DMS53 treated with DMSO at 0.1 percent for 48 hours (cell line): ENCODE data around the gene UBN1.

Source experiments
- DNase-seq: peaks from one replicate; lab custom pipeline; 2025; ENCODE audit not compliant: unreplicated experiment; lab: John Stamatoyannopoulos, UW

UBN1 gene

GRCh38 chr16:4846901-4847773, at the start of gene UBN1, which contains the start of gene GLYR1:
UBN1 (plus strand) TSS chr16:4847481; CDS start chr16:4852918, 5,437 bp downstream.
GLYR1 (minus strand) TSS chr16:4847288; CDS start chr16:4847265, 23 bp downstream.
- peak; percentile 81 for DNase-seq

GRCh38 chr16:4797805-4798252, 49.5 kb upstream of the UBN1 start:
- DNase-seq = no peak

DNA sequence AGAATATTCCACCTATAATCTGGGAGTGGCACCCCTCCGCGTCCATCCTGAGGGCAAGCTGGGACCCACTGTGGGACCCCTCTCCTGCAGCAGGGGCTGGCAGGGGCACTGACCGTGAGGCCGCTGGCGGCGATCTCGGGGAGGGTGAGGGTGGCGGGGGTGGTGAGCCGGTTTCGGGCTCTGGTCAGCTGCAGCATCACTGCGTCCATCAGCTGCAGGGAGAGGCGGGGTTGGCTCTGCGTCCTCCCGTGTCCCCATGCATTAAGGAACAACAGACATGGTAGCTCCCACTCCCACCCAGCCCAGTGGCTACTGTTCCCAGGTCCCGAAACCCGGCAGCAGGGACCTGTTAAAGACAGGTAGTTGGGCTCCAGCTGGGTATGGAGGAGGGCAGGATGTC, 48.8 kb upstream of the UBN1 start:
- no peak for DNase-seq

DNA sequence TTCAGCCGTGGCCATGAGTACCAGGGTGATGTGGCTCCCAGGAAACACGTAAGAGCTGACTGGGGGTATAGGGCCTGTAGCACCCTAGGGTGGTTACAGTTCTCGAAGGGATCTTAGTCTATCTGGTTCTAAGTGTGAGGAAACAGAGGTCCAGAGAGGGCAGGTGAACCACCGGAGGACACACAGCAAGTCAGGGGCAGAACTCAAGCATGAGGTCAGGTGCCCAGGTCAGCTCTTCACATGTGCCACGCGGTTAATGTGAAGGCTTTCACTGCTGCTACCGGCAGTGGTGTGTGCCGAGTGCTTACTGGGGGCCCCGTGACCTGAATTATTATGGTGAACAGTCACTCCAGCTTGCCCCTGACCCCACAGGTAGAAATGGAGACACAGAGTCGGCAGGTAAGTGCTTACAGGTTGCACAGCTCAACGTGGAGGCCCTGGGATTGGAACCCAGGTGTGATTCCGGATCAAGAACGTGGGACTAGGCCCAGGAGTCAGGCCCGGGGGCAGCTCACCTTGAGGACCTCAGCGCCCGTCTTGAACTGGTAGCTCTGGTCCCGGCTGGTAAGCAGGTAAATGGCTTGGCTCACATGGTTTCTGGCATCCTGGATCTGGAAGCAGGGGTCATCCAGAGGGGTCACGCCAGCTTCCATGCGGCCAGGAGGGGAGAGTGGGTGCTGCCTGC, 48.0 kb upstream of the UBN1 start:
- DNase-seq = no peak

- DNase-seq = peak; percentile 78
Observed at GRCh38 chr16:4800290-4801041, 46.8 kb upstream of the UBN1 start.

DNA sequence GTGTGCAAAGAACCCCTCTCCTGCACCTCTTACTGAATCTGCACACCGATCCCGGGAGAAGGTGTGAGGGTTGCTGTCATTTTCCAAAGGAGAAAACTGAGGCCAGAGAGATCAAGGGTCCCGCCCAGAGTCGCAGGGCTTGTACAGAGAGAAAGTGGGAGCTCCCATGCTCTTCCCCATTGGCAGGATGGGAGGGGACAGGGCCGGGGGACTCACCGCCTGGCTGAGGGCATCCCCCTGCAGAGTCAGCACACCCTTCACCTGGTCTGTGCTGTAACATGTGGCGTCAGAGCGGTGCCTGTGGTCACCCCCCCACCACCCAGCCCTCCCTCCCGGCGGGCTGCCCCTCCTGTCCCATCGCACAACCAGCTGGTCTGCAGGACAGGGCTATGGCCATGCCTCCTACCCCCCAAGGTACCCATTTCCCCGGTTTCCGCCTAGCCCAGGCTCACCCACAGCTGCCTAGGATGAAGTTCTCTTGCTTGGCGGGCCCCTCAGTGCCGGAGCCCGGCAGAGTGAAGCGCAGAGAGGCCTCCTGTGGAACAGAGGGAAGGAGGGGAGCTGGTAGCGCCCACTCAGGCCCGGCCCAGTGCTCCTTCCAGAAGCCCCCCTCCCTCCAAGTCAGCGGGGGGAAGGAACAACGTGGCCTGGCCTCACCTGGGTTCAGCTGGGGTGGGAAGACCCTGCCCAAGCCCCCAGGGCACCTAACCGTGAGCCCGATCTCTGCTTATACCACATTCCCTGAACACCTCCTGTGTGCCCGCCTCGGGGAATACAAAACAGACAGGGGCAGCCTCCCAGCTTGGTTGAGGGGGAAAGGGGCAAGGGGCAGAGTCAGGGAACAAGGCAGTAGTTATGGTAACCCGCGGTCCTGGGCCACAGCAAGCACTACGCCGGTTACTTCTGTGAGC, 46.0 kb upstream of the UBN1 start:
- DNase-seq = no peak

DNA sequence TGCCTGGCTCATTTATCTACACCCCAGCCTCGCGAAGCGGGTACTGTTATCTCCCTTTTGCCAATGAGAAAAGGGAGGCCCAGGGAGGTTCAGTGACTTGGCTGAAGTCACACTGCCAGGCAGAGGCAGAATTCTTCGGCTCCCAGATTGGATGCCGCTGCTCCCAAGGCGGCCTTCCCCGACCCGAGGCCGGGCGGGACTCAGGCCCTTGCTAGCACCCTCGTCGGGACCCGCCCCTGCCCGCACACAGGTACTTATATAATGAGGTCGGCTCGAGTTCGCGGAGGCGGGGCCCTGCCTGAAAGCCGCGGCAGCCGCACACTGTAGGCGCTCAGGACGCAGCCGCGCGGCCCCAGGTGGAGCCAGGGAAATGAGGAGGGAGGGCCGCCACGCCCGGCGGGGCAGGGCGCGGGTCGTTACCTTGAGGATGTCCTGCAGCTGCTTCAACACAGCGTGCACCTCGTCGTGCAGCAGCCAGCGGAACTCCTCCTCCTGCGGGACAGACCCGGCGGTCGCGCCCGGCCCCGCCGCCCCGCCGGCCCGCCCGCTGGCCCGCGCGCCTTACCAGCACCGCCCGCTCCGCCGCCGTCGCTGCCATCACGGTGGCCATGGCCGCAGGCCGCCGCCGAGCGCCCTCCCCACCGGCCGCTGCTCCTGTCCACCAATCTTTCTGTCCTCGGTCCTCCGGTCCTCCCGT, 45.2 kb upstream of the UBN1 start, which contains the start of gene ROGDI:
TSS of gene ROGDI (minus strand) at position 672 of the 697 bp plus-strand sequence. CDS start at position 610, 62 bp downstream.
- DNase-seq = peak; percentile 84

GRCh38 chr16:4802659-4803287, 44.5 kb upstream of the UBN1 start:
- peak; percentile 78 for DNase-seq

GRCh38 chr16:4803401-4803844, 43.9 kb upstream of the UBN1 start:
- no peak for DNase-seq

- DNase-seq = no peak
Observed at GRCh38 chr16:4803898-4804762, 43.2 kb upstream of the UBN1 start.

- DNase-seq = no peak
Observed at GRCh38 chr16:4805231-4805630, 42.0 kb upstream of the UBN1 start.

DNA sequence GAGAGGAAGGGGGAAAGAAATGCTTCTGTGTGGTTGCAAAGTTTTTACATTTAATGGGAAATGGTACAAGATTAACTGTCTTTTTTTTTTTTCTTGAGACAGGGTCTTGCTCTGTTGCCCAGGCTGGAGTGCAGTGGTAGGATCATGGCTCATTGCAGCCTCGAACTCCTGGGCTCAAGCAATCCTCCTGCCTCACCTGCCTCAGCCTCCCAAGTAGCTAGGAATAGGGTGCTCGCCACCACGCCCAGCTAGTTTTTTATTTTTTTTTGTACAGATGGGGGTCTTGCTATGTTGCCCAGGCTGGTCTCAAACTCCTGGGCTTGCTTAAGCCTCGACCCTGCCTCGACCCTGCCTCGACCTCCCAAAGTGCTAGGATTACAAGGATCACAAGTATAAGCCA, 41.0 kb upstream of the UBN1 start:
- DNase-seq = no peak

GRCh38 chr16:4811242-4811641, 36.0 kb upstream of the UBN1 start:
- no peak for DNase-seq

GRCh38 chr16:4811773-4812172, 35.5 kb upstream of the UBN1 start:
- DNase-seq = no peak

- DNase-seq = no peak
Observed at GRCh38 chr16:4813251-4814003, 33.9 kb upstream of the UBN1 start.

DNA sequence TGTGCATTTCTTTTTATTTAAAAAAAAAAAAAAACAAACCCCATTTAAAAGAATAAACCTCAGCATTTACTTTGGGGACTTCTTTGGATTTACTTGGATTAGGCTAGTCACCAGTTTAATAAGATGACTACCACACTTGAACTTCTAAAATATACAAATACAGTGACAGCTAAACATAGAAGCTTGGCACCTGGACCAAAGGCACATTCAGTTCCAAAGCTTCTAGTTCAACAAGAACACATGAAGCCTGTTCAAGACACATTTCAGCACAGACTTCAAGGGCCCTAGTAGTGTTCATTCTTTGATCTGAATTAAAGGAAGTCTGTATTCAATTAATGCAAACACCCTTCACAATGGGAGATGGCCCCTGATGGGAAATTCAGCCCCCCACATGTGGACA, 33.2 kb upstream of the UBN1 start:
- DNase-seq = no peak

DNA sequence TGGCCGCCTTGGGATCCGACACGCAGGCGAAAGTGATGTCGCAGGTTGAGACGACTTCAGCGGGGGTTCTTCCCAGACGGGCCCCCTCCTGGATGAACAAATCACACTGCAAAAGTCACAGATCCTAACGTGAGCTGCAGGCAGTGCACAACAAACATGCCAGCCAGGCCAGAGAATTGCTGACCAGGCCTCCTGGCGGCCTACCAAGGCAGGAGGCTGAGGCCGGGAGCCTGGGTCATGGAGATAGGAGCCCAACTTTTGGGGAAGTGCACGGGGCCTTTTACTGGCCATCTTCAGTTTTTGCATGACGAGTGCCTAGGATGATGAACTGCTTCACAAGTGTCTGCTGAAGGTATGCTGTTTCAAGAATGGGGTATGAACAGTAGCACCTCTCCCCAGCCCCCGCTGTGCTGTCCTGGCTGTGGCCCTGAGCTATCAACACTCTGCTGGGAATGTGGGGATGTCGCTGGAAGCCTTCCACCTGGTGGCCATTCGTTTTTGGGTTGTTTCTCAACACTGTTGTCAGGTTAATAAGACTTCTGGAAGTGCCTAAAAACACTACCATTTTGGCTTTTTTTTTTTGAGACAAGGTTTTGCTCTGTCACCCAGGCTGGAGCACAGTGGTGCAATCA, 32.6 kb upstream of the UBN1 start:
- DNase-seq = no peak
